IMR-90 (cell line): ENCODE data around the gene TFPI. TPM values are rescaled to one million over a fixed set of nuclear protein-coding genes. Genes with fewer than 3 reads are reported as not detected.

ENCODE experiments used
- ATAC-seq: fragments of 200-7000 bp; cut with Tn5 transposase; 2 replicates; pipeline ENCODE4 v1.9.1; 2020; ENCODE audit warnings: low read depth, mild to moderate bottlenecking, moderate library complexity
- BruUV-seq: library from RNA; stranded (reverse); fragments of 400-500 nt; replicated peaks from 2 replicates; lab custom pipeline; 2021; lab: Mats Ljungman, UMichigan
- CTCF ChIA-PET: fragments of 300-600 bp; formaldehyde crosslinking; extraction: SDS; loops from one replicate; lab custom pipeline; 2021; ENCODE audit warnings: antibody characterized with exemption; lab: Yijun Ruan, JAX
- POLR2A ChIA-PET: fragments of 300-600 bp; sonication (Branson Sonifier 250); formaldehyde crosslinking; loops from one replicate; lab custom pipeline; 2022; ENCODE audit warnings: antibody characterized with exemption; ENCODE audit not compliant: unreplicated experiment; lab: Charles Lee
- DNase-seq: peaks from one replicate; pipeline ENCODE4 v3.0.0; 2013
- H2AFZ ChIP-seq: replicated peaks from 2 replicates; pipeline ENCODE3; 2013; ENCODE audit warnings: low read length, mild to moderate bottlenecking; ENCODE audit not compliant: poor library complexity
- H2AK5ac ChIP-seq: 2 replicates; pipeline ENCODE4 v1.6.1; 2013; ENCODE audit warnings: low read depth, low read length, inconsistent platforms
- H2AK9ac ChIP-seq: replicated peaks from 2 replicates; pipeline ENCODE3; 2013; ENCODE audit warnings: mild to moderate bottlenecking, low read depth, low read length, moderate library complexity; ENCODE audit not compliant: poor library complexity
- H2BK120ac ChIP-seq: 2 replicates; pipeline ENCODE4 v1.6.1; 2013; ENCODE audit warnings: low read depth, low read length, inconsistent platforms
- H2BK15ac ChIP-seq: 3 replicates; pipeline ENCODE4 v1.6.1; 2013; ENCODE audit warnings: low read depth, low read length, inconsistent platforms
- H2BK20ac ChIP-seq: 2 replicates; pipeline ENCODE4 v1.6.1; 2013; ENCODE audit warnings: low read depth, mild to moderate bottlenecking, inconsistent platforms, low read length, moderate library complexity
- H2BK5ac ChIP-seq: 2 replicates; pipeline ENCODE4 v1.6.1; 2013; ENCODE audit warnings: mild to moderate bottlenecking, low read depth, low read length, inconsistent platforms; ENCODE audit not compliant: poor library complexity, severe bottlenecking
- H3K14ac ChIP-seq: replicated peaks from 2 replicates; pipeline ENCODE4 v1.6.1; 2013; ENCODE audit warnings: low read depth, low read length, inconsistent platforms
- H3K18ac ChIP-seq: 2 replicates; pipeline ENCODE4 v1.6.1; 2013; ENCODE audit warnings: low read depth, low read length, control low read depth
- H3K23ac ChIP-seq: 2 replicates; pipeline ENCODE4 v1.6.1; 2013; ENCODE audit warnings: low read depth, low read length, inconsistent platforms
- H3K27ac ChIP-seq: 2 replicates; pipeline ENCODE4 v1.5.1; 2013; ENCODE audit warnings: mild to moderate bottlenecking, control low read depth, low read length; ENCODE audit not compliant: insufficient read depth
- H3K27me3 ChIP-seq: 2 replicates; pipeline ENCODE4 v1.6.1; 2013; ENCODE audit warnings: low read length; ENCODE audit not compliant: control insufficient read depth, insufficient read depth
- H3K36me3 ChIP-seq: 2 replicates; pipeline ENCODE4 v1.6.1; 2013; ENCODE audit warnings: low read length, mixed read lengths; ENCODE audit not compliant: control insufficient read depth, insufficient read depth
- H3K4ac ChIP-seq: 2 replicates; pipeline ENCODE4 v1.6.1; 2013; ENCODE audit warnings: low read depth, low read length, inconsistent platforms
- H3K4me1 ChIP-seq: 2 replicates; pipeline ENCODE4 v1.6.1; 2013; ENCODE audit warnings: low read length, mixed read lengths; ENCODE audit not compliant: control insufficient read depth, insufficient read depth
- H3K4me2 ChIP-seq: 2 replicates; pipeline ENCODE4 v1.6.1; 2013; ENCODE audit warnings: low read depth, mild to moderate bottlenecking, control low read depth, low read length, moderate library complexity
- H3K4me3 ChIP-seq: 2 replicates; pipeline ENCODE4 v1.5.1; 2013; ENCODE audit warnings: low read depth, mild to moderate bottlenecking, control low read depth, low read length, moderate library complexity; ENCODE audit not compliant: insufficient read depth
- H3K56ac ChIP-seq: 2 replicates; pipeline ENCODE4 v1.6.1; 2013; ENCODE audit warnings: low read length, inconsistent platforms; ENCODE audit not compliant: insufficient read depth; ENCODE audit errors: extremely low read depth
- H3K79me1 ChIP-seq, 2 experiments: 2 replicates each; pipeline ENCODE4 v1.6.1; 2013; ENCODE audit warnings: low read length in 2 of 2, inconsistent platforms in 1 of 2, low read depth in 1 of 2
- H3K9ac ChIP-seq: 2 replicates; pipeline ENCODE4 v1.6.1; 2013; ENCODE audit warnings: low read depth, low read length, control low read depth
- H3K9me1 ChIP-seq: 2 replicates; pipeline ENCODE4 v1.6.1; 2013; ENCODE audit warnings: low read length, inconsistent platforms; ENCODE audit not compliant: insufficient read depth
- H3K9me3 ChIP-seq: 2 replicates; pipeline ENCODE4 v1.6.1; 2013; ENCODE audit warnings: low read length; ENCODE audit not compliant: control insufficient read depth, insufficient read depth
- H4K20me1 ChIP-seq: 2 replicates; pipeline ENCODE4 v1.6.1; 2013; ENCODE audit warnings: low read length, inconsistent platforms; ENCODE audit not compliant: insufficient read depth
- H4K5ac ChIP-seq: 2 replicates; pipeline ENCODE4 v1.6.1; 2013; ENCODE audit warnings: mild to moderate bottlenecking, low read depth, low read length, control low read depth
- H4K8ac ChIP-seq, 2 experiments: 2 replicates each; pipeline ENCODE4 v1.6.1; 2013; ENCODE audit warnings: low read depth in 2 of 2, low read length in 2 of 2, control low read depth in 1 of 2, inconsistent platforms in 1 of 2
- H4K91ac ChIP-seq: 2 replicates; pipeline ENCODE4 v1.6.1; 2013; ENCODE audit warnings: low read depth, low read length, inconsistent platforms; ENCODE audit not compliant: insufficient read depth
- BHLHE40 ChIP-seq: fragments of 150-350 bp; IDR thresholded peaks from 2 replicates; pipeline ENCODE4 v1.6.1; 2016; ENCODE audit warnings: mild to moderate bottlenecking, low read depth, low read length
- CEBPB ChIP-seq: IDR thresholded peaks from 2 replicates; pipeline ENCODE4 v1.6.1; 2012; ENCODE audit warnings: low read depth, low read length, improper control_type of control experiment
- CHD1 ChIP-seq: IDR thresholded peaks from 2 replicates; pipeline ENCODE4 v1.6.1; 2012; ENCODE audit warnings: low read depth, low read length, improper control_type of control experiment
- FOS ChIP-seq: fragments of 150-350 bp; IDR thresholded peaks from 2 replicates; pipeline ENCODE4 v1.6.1; 2016; ENCODE audit warnings: low read depth, low read length
- MAFK ChIP-seq: IDR thresholded peaks from 2 replicates; pipeline ENCODE4 v1.6.1; 2012; ENCODE audit warnings: low read depth, low read length, improper control_type of control experiment
- MAZ ChIP-seq: IDR thresholded peaks from 2 replicates; pipeline ENCODE4 v1.6.1; 2012; ENCODE audit warnings: low read depth, mild to moderate bottlenecking, low read length, improper control_type of control experiment, moderate library complexity, borderline replicate concordance
- MXI1 ChIP-seq: IDR thresholded peaks from 2 replicates; pipeline ENCODE4 v1.6.1; 2012; ENCODE audit warnings: low read depth, mild to moderate bottlenecking, low read length, moderate library complexity, borderline replicate concordance
- NFE2L2 ChIP-seq: fragments of 150-350 bp; IDR thresholded peaks from 2 replicates; pipeline ENCODE4 v1.6.1; 2016; ENCODE audit warnings: low read depth, mild to moderate bottlenecking, low read length
- POLR2A ChIP-seq: IDR thresholded peaks from 2 replicates; pipeline ENCODE4 v1.6.1; 2012; ENCODE audit warnings: mild to moderate bottlenecking, low read depth, low read length
- RAD21 ChIP-seq: IDR thresholded peaks from 2 replicates; pipeline ENCODE4 v1.6.1; 2012; ENCODE audit warnings: low read length, improper control_type of control experiment
- RCOR1 ChIP-seq: IDR thresholded peaks from 2 replicates; pipeline ENCODE4 v1.6.1; 2012; ENCODE audit warnings: mild to moderate bottlenecking, low read length, improper control_type of control experiment; ENCODE audit not compliant: insufficient replicate concordance
- RFX5 ChIP-seq: IDR thresholded peaks from 2 replicates; pipeline ENCODE4 v1.8.0; 2012; ENCODE audit warnings: low read depth, mild to moderate bottlenecking, low read length, moderate library complexity
- SMC3 ChIP-seq: fragments of 150-350 bp; IDR thresholded peaks from 2 replicates; pipeline ENCODE4 v1.6.1; 2016; ENCODE audit warnings: low read depth, mild to moderate bottlenecking, antibody characterized with exemption, low read length, moderate library complexity
- WGBS, 2 experiments: methylation state at CpG; one replicate each; pipeline versions ENCODE4 v1.1.5 to v1.1.7; 2013; ENCODE audit warnings: missing lambda C conversion rate in 2 of 2; ENCODE audit not compliant: insufficient read length in 1 of 2; ENCODE audit errors: extremely low coverage in 2 of 2; 5-methylcytosine and 5-hydroxymethylcytosine counted together
- dilution Hi-C: fragments of 300-500 bp; cut with HindIII; formaldehyde crosslinking; loops from one replicate; pipeline ENCODE4 v1.14.3; 2018; ENCODE audit warnings: low sequenced_read_pairs; ENCODE audit not compliant: unreplicated experiment
- in situ Hi-C: fragments of 300-500 bp; cut with MboI; formaldehyde crosslinking; loops from 3 replicates; pipeline ENCODE4 v1.14.3; 2019; ENCODE audit warnings: low sequenced_read_pairs, inconsistent platforms, mixed read lengths
- intact Hi-C: fragments of 100-400 bp; cut with micrococcal nuclease; formaldehyde crosslinking; loops from 2 replicates; pipeline ENCODE4 v1.10.0; 2022
- polyA plus RNA-seq, 3 experiments: library from polyadenylated mRNA; depleted of rRNA; stranded (reverse); fragments of >200 nt; gene quantifications; 2 replicates each; pipeline ENCODE4 v1.2.3, GENCODE V29; 2012; ENCODE audit warnings: low replicate concordance in 1 of 3
- total RNA-seq: library from RNA; depleted of rRNA; stranded (reverse); fragments of >200 nt; gene quantifications from 2 replicates; pipeline ENCODE4 v1.2.3, GENCODE V29; 2012
- TF ChIP-seq, protein P1 (sequence below): fragments of 150-350 bp; IDR thresholded peaks from 2 replicates; pipeline ENCODE4 v1.6.1; 2017; ENCODE audit warnings: mild to moderate bottlenecking, antibody characterized with exemption, low read length, low read depth
- TF ChIP-seq, protein P2 (sequence below): fragments of 150-350 bp; IDR thresholded peaks from 2 replicates; pipeline ENCODE4 v1.6.1; 2016; ENCODE audit warnings: low read depth, mild to moderate bottlenecking, low read length, moderate library complexity, borderline replicate concordance
- TF ChIP-seq, protein P3 (sequence below): conservative IDR thresholded peaks from 2 replicates; pipeline ENCODE4 v1.5.1; 2012; ENCODE audit warnings: mild to moderate bottlenecking, low read depth, low read length, improper control_type of control experiment

Gene TFPI
- total and polyA plus RNA-seq, 2 of the 4 experiments (the other 2 are of a cell fraction) = 33.9 to 83.0 TPM

DNA sequence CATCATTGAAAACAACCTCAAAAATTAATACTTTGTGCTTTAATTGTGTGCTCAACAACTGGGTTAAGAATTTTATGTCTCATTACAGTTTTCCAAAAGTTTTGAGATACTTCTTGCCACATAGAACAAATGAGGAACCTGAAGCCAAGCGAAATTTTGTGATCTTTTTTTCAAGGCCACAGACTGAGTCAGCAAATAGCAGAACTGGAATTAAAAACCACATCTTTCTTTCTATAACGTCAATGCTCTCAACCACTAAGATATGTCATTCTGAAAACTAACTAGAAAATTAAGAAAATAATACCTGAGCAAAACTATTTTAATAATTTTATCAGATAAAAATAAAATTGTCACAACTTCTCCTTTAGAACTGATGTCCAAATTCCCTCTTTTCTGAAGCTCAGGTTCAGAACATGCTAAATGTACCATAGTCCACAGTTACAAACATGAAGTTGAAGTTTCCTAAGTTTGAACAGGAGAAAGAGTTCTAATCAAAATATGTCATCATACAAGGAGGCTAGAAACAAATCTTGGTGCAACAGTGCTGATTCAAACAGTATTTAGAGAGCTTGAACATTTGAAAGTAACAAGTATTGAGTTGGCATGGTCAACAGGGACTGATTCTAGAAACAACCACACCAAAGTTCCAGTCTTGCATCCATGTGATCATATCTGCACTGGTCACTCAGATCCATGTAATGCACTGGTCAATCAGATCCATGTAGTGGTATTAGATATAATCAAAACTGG, 78.6 kb downstream of the TFPI start:
- Histone ChIP-seq H3K14ac (no peak overlapping the region), H2AK5ac (no peak overlapping the region), H2BK5ac (no peak overlapping the region), H2BK120ac (no peak overlapping the region), H3K4me3 (no peak overlapping the region), H4K5ac (no peak overlapping the region), H4K20me1 (no peaks in the 10 kb centered on the region), H2BK15ac (no peak overlapping the region), H3K27ac (no peak overlapping the region), H3K56ac (no peak overlapping the region), H2BK20ac (no peak overlapping the region), H3K4me1 (no peaks in the 10 kb centered on the region), H3K4me2 (no peak overlapping the region), H2AK9ac (no peak overlapping the region), H3K18ac (no peak overlapping the region), H3K23ac (no peak overlapping the region), H4K91ac (no peak overlapping the region), H3K79me1 (0 out of 4 replicates have a peak, but pooled peaks cover 1 to 3% of the 10 kb centered on the region in 2 experiments), H4K8ac (no peak overlapping the region), H2AFZ (no peak overlapping the region), H3K36me3 (peaks cover 21% of the 10 kb centered on the region), H3K9me1 (no peaks in the 10 kb centered on the region), H3K9ac (no peak overlapping the region), H3K9me3 (no peaks in the 10 kb centered on the region), H3K4ac (no peak overlapping the region), H3K27me3 (no peaks in the 10 kb centered on the region)
- intact Hi-C loops (no loop called here), in situ Hi-C loops (no loop called here), dilution Hi-C loops (no loop called here)
- BruUV-seq = no TSS peak
- ChIA-PET CTCF (interaction anchor here (1.0 kb wide), 1 partner anchor 106 kb away, joined by 3 read pairs; no protein-coding TSS in a partner anchor), POLR2A (no interaction called here)
- ATAC-seq (no peak), DNase-seq (no peak)
- TF ChIP-seq POLR2A (no peak), CEBPB (no peak), CHD1 (no peak), RFX5 (no peak), MXI1 (no peak), FOS (no peak), RCOR1 (no peak), RAD21 (no peak), NFE2L2 (no peak), BHLHE40 (no peak), MAZ (no peak), MAFK (no peak), SMC3 (no peak)
- TF ChIP-seq, protein P1, sequence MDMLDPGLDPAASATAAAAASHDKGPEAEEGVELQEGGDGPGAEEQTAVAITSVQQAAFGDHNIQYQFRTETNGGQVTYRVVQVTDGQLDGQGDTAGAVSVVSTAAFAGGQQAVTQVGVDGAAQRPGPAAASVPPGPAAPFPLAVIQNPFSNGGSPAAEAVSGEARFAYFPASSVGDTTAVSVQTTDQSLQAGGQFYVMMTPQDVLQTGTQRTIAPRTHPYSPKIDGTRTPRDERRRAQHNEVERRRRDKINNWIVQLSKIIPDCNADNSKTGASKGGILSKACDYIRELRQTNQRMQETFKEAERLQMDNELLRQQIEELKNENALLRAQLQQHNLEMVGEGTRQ = no peak
- TF ChIP-seq, protein P2, sequence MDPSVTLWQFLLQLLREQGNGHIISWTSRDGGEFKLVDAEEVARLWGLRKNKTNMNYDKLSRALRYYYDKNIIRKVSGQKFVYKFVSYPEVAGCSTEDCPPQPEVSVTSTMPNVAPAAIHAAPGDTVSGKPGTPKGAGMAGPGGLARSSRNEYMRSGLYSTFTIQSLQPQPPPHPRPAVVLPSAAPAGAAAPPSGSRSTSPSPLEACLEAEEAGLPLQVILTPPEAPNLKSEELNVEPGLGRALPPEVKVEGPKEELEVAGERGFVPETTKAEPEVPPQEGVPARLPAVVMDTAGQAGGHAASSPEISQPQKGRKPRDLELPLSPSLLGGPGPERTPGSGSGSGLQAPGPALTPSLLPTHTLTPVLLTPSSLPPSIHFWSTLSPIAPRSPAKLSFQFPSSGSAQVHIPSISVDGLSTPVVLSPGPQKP = no peak
- TF ChIP-seq, protein P3, sequence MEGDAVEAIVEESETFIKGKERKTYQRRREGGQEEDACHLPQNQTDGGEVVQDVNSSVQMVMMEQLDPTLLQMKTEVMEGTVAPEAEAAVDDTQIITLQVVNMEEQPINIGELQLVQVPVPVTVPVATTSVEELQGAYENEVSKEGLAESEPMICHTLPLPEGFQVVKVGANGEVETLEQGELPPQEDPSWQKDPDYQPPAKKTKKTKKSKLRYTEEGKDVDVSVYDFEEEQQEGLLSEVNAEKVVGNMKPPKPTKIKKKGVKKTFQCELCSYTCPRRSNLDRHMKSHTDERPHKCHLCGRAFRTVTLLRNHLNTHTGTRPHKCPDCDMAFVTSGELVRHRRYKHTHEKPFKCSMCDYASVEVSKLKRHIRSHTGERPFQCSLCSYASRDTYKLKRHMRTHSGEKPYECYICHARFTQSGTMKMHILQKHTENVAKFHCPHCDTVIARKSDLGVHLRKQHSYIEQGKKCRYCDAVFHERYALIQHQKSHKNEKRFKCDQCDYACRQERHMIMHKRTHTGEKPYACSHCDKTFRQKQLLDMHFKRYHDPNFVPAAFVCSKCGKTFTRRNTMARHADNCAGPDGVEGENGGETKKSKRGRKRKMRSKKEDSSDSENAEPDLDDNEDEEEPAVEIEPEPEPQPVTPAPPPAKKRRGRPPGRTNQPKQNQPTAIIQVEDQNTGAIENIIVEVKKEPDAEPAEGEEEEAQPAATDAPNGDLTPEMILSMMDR = no peak
- WGBS, 2 experiments = no CpG with 5 or more reads among the region's 2 CpGs
